ACC112 (cell line): ENCODE results near the gene DAG1.

Experiments
- H2AFZ ChIP-seq: fragments of 200-600 bp; sonication (generic); one replicate; pipeline ENCODE4 v1.6.0; 2017; ENCODE audit warnings: antibody characterized with exemption, low read length; ENCODE audit not compliant: unreplicated experiment
- H3K27ac ChIP-seq: fragments of 200-600 bp; sonication (generic); 2 replicates; pipeline ENCODE4 v1.5.1; 2014; ENCODE audit warnings: low read depth, mild to moderate bottlenecking, antibody characterized with exemption, low read length, moderate library complexity
- H3K27me3 ChIP-seq: fragments of 200-600 bp; sonication (generic); 2 replicates; pipeline ENCODE4 v1.6.1; 2014; ENCODE audit warnings: mild to moderate bottlenecking, antibody characterized with exemption, low read length, moderate library complexity, mixed read lengths; ENCODE audit not compliant: insufficient read depth
- H3K36me3 ChIP-seq: fragments of 200-600 bp; sonication (generic); 2 replicates; pipeline ENCODE4 v1.6.1; 2016; ENCODE audit warnings: mild to moderate bottlenecking, antibody characterized with exemption, low read length, moderate library complexity, mixed read lengths; ENCODE audit not compliant: insufficient read depth
- H3K4me1 ChIP-seq: fragments of 200-600 bp; sonication (generic); one replicate; pipeline ENCODE4 v1.6.1; 2016; ENCODE audit warnings: low read length, mixed read lengths; ENCODE audit not compliant: insufficient read depth, unreplicated experiment, control insufficient read depth
- H3K4me3 ChIP-seq: fragments of 200-600 bp; sonication (generic); 2 replicates; pipeline ENCODE4 v1.5.1; 2014; ENCODE audit warnings: mild to moderate bottlenecking, low read depth, low read length
- H3K79me2 ChIP-seq: fragments of 200-600 bp; sonication (generic); one replicate; pipeline ENCODE4 v1.6.0; 2016; ENCODE audit warnings: low read length; ENCODE audit not compliant: control insufficient read depth, unreplicated experiment, insufficient read depth

DAG1 gene

DNA sequence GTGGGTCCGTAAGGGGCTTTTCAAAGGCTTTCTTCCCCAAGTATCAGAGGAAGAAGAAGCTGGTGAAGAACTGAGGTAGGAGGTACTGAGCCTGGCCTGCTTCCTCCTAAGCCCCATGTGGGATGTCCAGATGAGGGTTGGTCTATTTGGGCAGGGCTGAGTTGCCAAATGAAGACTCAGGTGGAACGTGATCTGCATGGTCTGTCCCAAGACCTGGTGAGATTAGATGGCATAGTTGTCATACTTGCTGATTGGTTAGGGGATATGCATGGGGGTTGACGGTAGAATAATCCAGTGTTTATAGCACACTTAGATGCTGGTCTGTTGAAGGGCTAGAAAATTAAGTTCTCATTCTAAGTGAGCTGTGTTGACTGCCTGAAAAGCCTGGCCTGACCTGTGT, 47.9 kb downstream of the DAG1 start:
- H3K36me3 ChIP-seq, result no peaks in the 10 kb centered on the region; the same call in 1 of the 2 replicates
- H3K4me3 ChIP-seq, result no peak overlapping the region
- H3K79me2 ChIP-seq, result no peaks in the 10 kb centered on the region
- no peaks in the 10 kb centered on the region for H3K4me1 ChIP-seq
- no peak overlapping the region for H3K27ac ChIP-seq
- no peaks in the 10 kb centered on the region for H3K27me3 ChIP-seq
- H2AFZ ChIP-seq, result no peak overlapping the region

DNA sequence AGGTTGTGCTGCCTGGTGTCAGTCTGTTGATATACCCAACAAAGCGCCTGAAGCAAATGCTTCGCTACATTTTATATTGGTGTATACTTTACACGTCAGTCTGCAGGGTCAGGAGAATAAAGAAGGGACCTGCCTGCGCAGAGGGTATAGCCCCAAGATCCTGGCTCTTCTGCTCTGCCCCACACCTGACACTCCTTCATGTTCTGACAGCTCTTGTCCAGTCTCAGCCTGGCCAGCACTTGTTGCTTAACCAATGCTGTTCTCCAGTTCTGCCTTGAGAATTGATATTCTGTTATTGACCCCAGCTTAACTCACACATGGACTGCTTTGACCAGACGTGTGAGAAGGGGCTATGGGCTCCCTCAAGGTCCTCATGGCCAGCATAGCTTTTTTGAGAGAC, 48.4 kb downstream of the DAG1 start:
- H3K4me1 ChIP-seq, result no peaks in the 10 kb centered on the region
- no peaks in the 10 kb centered on the region; the same call in 1 of the 2 replicates for H3K36me3 ChIP-seq
- H3K4me3 ChIP-seq, result no peak overlapping the region
- H2AFZ ChIP-seq, result no peak overlapping the region
- H3K27ac ChIP-seq, result no peak overlapping the region
- no peaks in the 10 kb centered on the region for H3K79me2 ChIP-seq
- H3K27me3 ChIP-seq, result no peaks in the 10 kb centered on the region

DNA sequence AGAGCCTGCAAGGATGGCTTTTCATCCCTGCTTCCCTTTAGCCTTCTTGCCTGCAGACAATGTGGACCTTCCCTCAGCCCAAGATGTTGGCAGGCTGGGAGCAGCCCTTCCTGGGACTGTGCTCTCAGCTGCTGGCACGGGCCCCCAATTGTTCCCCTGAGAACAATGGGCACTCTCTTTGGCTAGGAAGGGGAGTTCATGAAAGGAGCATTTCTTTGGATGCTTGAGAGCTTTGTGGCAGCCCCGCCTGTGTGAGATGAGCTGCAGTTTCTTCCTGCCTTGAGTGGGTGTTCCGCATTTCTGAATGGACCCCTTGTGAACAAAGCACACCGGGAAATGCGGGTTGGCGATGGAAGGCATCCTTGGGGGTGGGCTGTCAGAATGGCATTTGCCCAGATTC, 49.2 kb downstream of the DAG1 start:
- Histone ChIP-seq H3K4me1 (no peaks in the 10 kb centered on the region), H3K27me3 (no peaks in the 10 kb centered on the region), H2AFZ (no peak overlapping the region), H3K27ac (no peak overlapping the region), H3K4me3 (no peak overlapping the region), H3K36me3 (no peaks in the 10 kb centered on the region; the same call in 1 of the 2 replicates), H3K79me2 (no peaks in the 10 kb centered on the region)

DNA sequence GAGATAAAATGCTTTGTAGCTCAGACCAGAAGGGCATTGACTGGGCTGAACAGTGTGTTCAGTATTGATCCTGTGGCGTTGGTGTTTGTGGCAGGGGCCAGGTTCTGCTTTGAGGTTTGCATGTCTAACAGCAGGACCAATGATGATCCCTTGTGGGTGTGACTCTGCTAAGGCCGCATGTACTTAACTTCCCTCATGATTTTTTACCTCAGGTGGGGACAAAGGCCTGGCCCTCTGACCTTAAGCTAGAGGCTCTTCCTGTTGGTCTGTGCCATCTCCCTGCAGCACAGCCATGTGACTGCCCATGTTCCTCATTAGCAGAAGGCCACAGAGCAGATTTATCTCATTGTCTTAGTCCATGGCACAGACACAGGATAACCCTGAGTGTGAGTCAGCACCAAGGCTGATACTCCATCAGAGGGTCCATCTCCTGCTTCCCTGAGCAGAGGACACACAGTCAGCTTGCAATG, 49.9 kb downstream of the DAG1 start:
- no peaks in the 10 kb centered on the region for H3K4me1 ChIP-seq
- no peak overlapping the region for H2AFZ ChIP-seq
- no peaks in the 10 kb centered on the region; the same call in 1 of the 2 replicates for H3K36me3 ChIP-seq
- H3K4me3 ChIP-seq, result no peak overlapping the region
- no peaks in the 10 kb centered on the region for H3K79me2 ChIP-seq
- H3K27ac ChIP-seq, result no peak overlapping the region
- H3K27me3 ChIP-seq, result no peaks in the 10 kb centered on the region

DNA sequence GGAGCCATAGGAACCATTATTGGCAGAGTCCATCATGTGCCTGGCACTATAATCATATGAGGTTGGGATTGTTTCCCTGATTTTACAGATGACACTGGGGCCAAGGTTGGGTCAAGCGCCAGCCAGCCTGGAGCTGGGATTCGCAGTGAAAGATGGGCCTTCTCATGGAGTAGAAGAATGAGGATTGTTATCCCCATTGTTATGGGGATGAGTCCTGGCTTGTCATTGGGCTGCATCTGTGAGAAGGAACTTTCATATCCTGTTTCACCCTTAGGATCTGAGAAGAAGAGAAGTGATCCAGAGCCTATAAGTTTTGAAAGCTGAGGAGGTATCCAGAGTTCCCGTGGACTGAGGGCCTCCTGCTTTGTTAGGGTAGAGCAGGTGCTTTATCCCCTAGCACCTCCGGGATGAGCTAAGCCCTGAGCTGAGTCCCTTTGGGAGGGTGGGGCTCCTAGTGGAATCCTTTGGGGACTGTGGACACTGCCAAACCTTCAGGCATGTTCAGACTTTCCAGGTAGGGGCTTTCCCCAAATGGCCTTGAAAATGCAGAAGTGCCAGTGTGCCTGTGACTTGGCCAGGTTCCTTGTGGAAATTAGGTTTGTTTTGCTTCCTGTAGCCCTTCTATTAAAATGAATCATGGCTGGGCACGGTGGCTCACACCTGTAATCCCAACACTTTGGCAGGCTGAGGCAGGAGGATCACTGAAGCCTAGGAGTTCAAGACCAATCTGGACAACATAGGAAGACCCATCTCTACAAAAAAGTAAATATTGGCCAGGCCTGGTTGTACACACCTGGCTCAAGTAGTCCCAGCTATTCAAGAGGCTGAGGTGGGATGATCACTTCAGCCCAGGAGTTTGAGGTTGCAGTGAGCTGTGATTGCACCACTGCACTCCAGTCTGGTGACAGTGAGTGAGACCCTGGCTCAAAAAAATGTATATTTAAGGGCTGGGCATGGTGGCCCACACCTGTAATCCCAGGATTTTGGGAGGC, 54.0 kb downstream of the DAG1 start:
- no peaks in the 10 kb centered on the region for H3K27me3 ChIP-seq
- no peaks in the 10 kb centered on the region for H3K79me2 ChIP-seq
- no peaks in the 10 kb centered on the region for H3K4me1 ChIP-seq
- no peaks in the 10 kb centered on the region for H3K36me3 ChIP-seq
- no peak overlapping the region for H3K4me3 ChIP-seq
- no peak overlapping the region for H2AFZ ChIP-seq
- H3K27ac ChIP-seq, result no peak overlapping the region

DNA sequence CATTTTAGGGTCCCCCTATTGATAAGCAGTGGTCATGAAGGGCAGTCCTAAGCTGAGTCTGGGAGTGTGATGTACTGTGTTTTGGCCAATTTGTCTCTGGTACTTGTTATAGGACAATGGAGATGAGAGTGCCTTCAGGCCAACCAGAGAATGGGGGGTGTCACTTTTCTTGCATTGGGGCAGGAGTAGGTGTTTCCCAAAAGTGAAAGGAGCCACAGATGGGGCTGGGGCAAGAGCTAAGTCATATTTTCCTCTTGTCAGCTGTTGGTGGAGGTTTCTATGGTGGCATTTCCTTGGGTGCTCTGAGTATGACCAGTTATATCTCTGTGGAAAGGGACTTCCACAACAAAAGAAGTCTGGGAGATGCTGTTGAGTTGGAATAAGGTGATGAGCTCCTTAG, 59.5 kb downstream of the DAG1 start:
- no peak overlapping the region for H2AFZ ChIP-seq
- no peaks in the 10 kb centered on the region for H3K27me3 ChIP-seq
- H3K36me3 ChIP-seq, result peaks cover 17% of the 10 kb centered on the region; the same call in 1 of the 2 replicates
- no peaks in the 10 kb centered on the region for H3K79me2 ChIP-seq
- H3K27ac ChIP-seq, result no peak overlapping the region
- no peak overlapping the region for H3K4me3 ChIP-seq
- H3K4me1 ChIP-seq, result no peaks in the 10 kb centered on the region

DNA sequence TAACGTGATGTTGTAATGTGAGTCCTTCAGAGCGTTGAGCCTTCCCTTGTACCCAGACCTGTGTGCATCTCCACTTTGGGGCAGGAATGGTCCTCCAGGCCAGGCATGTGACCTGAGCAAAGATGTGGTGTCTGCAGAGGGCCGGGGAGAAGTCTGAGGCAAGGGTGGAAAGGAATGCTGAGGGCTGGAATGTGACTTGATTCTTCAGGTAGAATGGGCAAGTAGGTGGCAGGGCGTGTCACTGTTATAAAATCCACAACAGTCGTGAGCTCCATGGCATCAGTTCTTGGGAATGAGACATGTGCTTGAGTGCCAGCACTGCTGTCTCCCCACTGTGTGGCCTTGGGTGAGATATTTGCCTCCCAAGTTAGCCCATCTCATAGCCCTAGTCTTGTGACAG, 60.2 kb downstream of the DAG1 start:
- Histone ChIP-seq H3K4me3 (no peak overlapping the region), H3K27ac (no peak overlapping the region), H3K79me2 (no peaks in the 10 kb centered on the region), H3K36me3 (peaks cover 17% of the 10 kb centered on the region; the same call in 1 of the 2 replicates), H2AFZ (no peak overlapping the region), H3K4me1 (no peaks in the 10 kb centered on the region), H3K27me3 (no peaks in the 10 kb centered on the region)

DNA sequence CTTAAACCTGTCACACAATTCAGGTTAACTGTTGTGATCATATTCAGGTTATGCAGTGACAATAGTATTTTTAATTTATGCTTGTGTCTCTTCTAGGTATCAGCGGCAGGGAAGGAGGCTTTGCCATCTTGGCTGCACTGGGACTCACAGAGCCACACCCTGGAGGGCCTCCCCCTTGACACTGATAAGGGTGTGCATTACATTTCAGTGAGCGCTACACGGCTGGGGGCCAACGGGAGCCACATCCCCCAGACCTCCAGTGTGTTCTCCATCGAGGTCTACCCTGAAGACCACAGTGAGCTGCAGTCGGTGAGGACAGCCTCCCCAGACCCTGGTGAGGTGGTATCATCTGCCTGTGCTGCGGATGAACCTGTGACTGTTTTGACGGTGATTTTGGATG, 60.6 kb downstream of the DAG1 start:
- Histone ChIP-seq H3K79me2 (no peaks in the 10 kb centered on the region), H3K4me3 (no peak overlapping the region), H3K36me3 (peaks cover 17% of the 10 kb centered on the region; the same call in 1 of the 2 replicates), H3K27ac (no peak overlapping the region), H3K4me1 (peaks cover under 1% of the 10 kb centered on the region), H3K27me3 (no peaks in the 10 kb centered on the region), H2AFZ (no peak overlapping the region)

DNA sequence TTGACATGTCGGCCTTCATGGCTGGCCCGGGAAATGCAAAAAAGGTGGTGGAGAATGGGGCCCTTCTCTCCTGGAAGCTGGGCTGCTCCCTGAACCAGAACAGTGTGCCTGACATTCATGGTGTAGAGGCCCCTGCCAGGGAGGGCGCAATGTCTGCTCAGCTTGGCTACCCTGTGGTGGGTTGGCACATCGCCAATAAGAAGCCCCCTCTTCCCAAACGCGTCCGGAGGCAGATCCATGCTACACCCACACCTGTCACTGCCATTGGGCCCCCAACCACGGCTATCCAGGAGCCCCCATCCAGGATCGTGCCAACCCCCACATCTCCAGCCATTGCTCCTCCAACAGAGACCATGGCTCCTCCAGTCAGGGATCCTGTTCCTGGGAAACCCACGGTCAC, 61.2 kb downstream of the DAG1 start:
- no peak overlapping the region for H3K4me3 ChIP-seq
- H3K79me2 ChIP-seq, result no peaks in the 10 kb centered on the region
- peaks cover 6% of the 10 kb centered on the region for H3K4me1 ChIP-seq
- H2AFZ ChIP-seq, result no peak overlapping the region
- no peaks in the 10 kb centered on the region for H3K27me3 ChIP-seq
- H3K36me3 ChIP-seq, result peaks cover 17% of the 10 kb centered on the region; the same call in 1 of the 2 replicates
- H3K27ac ChIP-seq, result no peak overlapping the region

DNA sequence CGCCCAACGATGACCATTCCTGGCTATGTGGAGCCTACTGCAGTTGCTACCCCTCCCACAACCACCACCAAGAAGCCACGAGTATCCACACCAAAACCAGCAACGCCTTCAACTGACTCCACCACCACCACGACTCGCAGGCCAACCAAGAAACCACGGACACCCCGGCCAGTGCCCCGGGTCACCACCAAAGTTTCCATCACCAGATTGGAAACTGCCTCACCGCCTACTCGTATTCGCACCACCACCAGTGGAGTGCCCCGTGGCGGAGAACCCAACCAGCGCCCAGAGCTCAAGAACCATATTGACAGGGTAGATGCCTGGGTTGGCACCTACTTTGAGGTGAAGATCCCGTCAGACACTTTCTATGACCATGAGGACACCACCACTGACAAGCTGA, 61.6 kb downstream of the DAG1 start:
- Histone ChIP-seq H3K27me3 (no peaks in the 10 kb centered on the region), H2AFZ (no peak overlapping the region), H3K27ac (no peak overlapping the region), H3K36me3 (peaks cover 17% of the 10 kb centered on the region; the same call in 1 of the 2 replicates), H3K79me2 (no peaks in the 10 kb centered on the region), H3K4me1 (peaks cover 11% of the 10 kb centered on the region), H3K4me3 (no peak overlapping the region)

DNA sequence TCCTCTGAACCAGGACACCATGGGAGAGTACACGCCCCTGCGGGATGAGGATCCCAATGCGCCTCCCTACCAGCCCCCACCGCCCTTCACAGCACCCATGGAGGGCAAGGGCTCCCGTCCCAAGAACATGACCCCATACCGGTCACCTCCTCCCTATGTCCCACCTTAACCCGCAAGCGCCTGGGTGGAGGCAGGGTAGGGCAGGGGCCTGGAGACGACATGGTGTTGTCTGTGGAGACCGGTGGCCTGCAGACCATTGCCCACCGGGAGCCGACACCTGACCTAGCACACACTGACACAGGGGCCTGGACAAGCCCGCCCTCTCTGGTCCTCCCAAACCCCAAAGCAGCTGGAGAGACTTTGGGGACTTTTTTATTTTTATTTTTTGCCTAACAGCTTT, 63.0 kb downstream of the DAG1 start:
- Histone ChIP-seq H2AFZ (no peak overlapping the region), H3K4me3 (no peak overlapping the region), H3K79me2 (no peaks in the 10 kb centered on the region), H3K27me3 (no peaks in the 10 kb centered on the region), H3K4me1 (peaks cover 12% of the 10 kb centered on the region), H3K36me3 (peaks cover 17% of the 10 kb centered on the region; the same call in 1 of the 2 replicates), H3K27ac (no peak overlapping the region)
